Liver (tissue), 3 donors: ENCODE results near the gene DPP6.

Experiments used
- CTCF ChIP-seq: fragments of 150-350 bp; IDR thresholded peaks from 2 replicates; pipeline ENCODE4 v1.5.1; 2017; ENCODE audit warnings: improper control_type of control experiment, low read depth, low read length; ENCODE audit not compliant: missing input control
- NR2F2 ChIP-seq: IDR thresholded peaks from 2 replicates; pipeline ENCODE4 v1.6.1; 2016; ENCODE audit warnings: antibody characterized with exemption
- donor health status: healthy.
- donor health status: healthy.

- no peak for TF ChIP-seq NR2F2
- no peak for TF ChIP-seq CTCF
These were observed 855.7 kb downstream of the DPP6 start for GRCh38 chr7:154907651-154908620.
